Adrenal gland (tissue), 12 donors: ENCODE measurements around the gene PRPF8. TPM values are rescaled to one million over a fixed set of nuclear protein-coding genes. Genes with fewer than 3 reads are reported as not detected.
"Not testable (repeated sequence)": the region's sequence is repeated elsewhere in the genome, so short reads cannot be mapped to it uniquely, and the experiment has no call there.

Source experiments
- DNase-seq, 7 donors: peaks; one replicate each; pipeline ENCODE4 v3.0.0-alpha.2; 2019 to 2020
- H3K27ac ChIP-seq, 5 donors: fragments of 200-600 bp; sonication (generic) in 4 of 5; 1 replicate in 3 of 5; 2 replicates in 2 of 5; pipeline versions ENCODE4 v1.5.1 to v1.8.0; 2016 to 2020; ENCODE audit warnings: mild to moderate bottlenecking in 1 of 5
- H3K27me3 ChIP-seq: fragments of 200-600 bp; 2 replicates; pipeline ENCODE4 v1.8.0; 2021
- H3K36me3 ChIP-seq, 2 donors: fragments of 200-600 bp; replicated peaks in 1 of 2; 1 replicate in 1 of 2; 2 replicates in 1 of 2; pipeline versions ENCODE4 v1.5.1 to v1.8.0; 2018 to 2022
- H3K4me1 ChIP-seq, 2 donors: fragments of 200-600 bp; replicated peaks in 1 of 2; 1 replicate in 1 of 2; 2 replicates in 1 of 2; pipeline versions ENCODE4 v1.5.1 to v1.8.0; 2018 to 2021
- H3K4me3 ChIP-seq, 4 donors: fragments of 200-600 bp; sonication (generic) in 3 of 4; one replicate each; pipeline ENCODE4 v1.5.1; 2016 to 2018
- H3K9me3 ChIP-seq, 3 donors: fragments of 200-600 bp; sonication (generic) in 1 of 3; replicated peaks in 1 of 3; 1 replicate in 2 of 3; 2 replicates in 1 of 3; pipeline versions ENCODE4 v1.5.1 to v1.8.0; 2016 to 2021
- POLR2A ChIP-seq, 2 donors: fragments of 450-650 bp; IDR thresholded peaks; one replicate each; pipeline ENCODE4 v1.6.1; 2017; ENCODE audit warnings: antibody characterized with exemption in 2 of 2, mild to moderate bottlenecking in 2 of 2, moderate library complexity in 1 of 2
- WGBS, 4 donors: extraction: QIAGEN DNeasy Blood & Tissue Kit in 2 of 4; methylation state at CpG; one replicate each; pipeline versions ENCODE4 v1.1.5 to v1.1.7; 2013 to 2017; 5-methylcytosine and 5-hydroxymethylcytosine counted together
- intact Hi-C, 2 donors: fragments of 100-400 bp; cut with DNase I; formaldehyde crosslinking; loops; one replicate each; pipeline versions ENCODE4 v1.14.1 to v1.15.0; 2022 to 2023
- polyA plus RNA-seq, 3 donors: library from polyadenylated mRNA; stranded (reverse); fragments of 200-250 nt in 2 of 3; fragments of 350-450 nt in 1 of 3; fragmentation: Illumina TruSeq in 1 of 3; extraction: RNeasy Lipid Tissue Mini Kit (QIAGEN cat#74804) in 1 of 3; gene quantifications; one replicate each; pipeline ENCODE4 v1.2.3, GENCODE V29; 2013 to 2014
- total RNA-seq, 9 donors: library from RNA; depleted of rRNA in 4 of 9; stranded (reverse); fragments of >200 nt in 4 of 9; fragments of 120-200 nt in 1 of 9; fragmentation: NEBNext Ultra II Directional in 1 of 9; extraction: Animal tissue kit (Norgen Biotek cat#: 25700) in 1 of 9; gene quantifications; one replicate each; pipeline versions ENCODE4 v1.1.0 to v1.2.4, GENCODE V29; 2013 to 2023
- TF ChIP-seq, protein P1 (sequence below), 6 experiments: fragments of 450-650 bp in 4 of 6; fragments of 200-600 bp in 2 of 6; sonication (generic) in 1 of 6; IDR thresholded peaks; 1 replicate in 5 of 6; 2 replicates in 1 of 6; pipeline versions ENCODE4 v1.5.1 to v1.8.0; 2016 to 2021; ENCODE audit warnings: antibody characterized with exemption in 6 of 6, mild to moderate bottlenecking in 2 of 6, moderate library complexity in 1 of 6
- donor health status: healthy with polysubstance abuse.
- donor health status: Bipolar disorder and iron deficiency.
- donor health status: DM: yes; HTN: yes; CAD: no.
- donor health status: DM: no; HTN: no; CAD: no.
- donor health status: DM: no; HTN: no; CAD: no.
- donor health status: DM: yes; HTN: yes; CAD: no.

PRPF8 gene
- total and polyA plus RNA-seq, 12 donors, result 107 to 748 (median 212) TPM

- Histone ChIP-seq H3K4me3 (peak overlapping the region in 3 of 4 donors; percentile 56 to 96 (median 85)), H3K36me3 (peaks cover 0 to 27% of the 10 kb centered on the region in 2 donors), H3K9me3 (no peaks in the 10 kb centered on the region), H3K27ac (peak overlapping the region; percentile 64 to 100 (median 82)), H3K27me3 (no peaks in the 10 kb centered on the region), H3K4me1 (peaks cover 28 to 43% of the 10 kb centered on the region in 2 donors)
- 30 to 37% (median 33%) methylated on average over 10 to 14 of the region's 14 CpGs for WGBS, 4 donors
- DNase-seq, result peak in 2 of 7 donors; percentile 32 to 68
- intact Hi-C loops, result loop anchor here (2.0 to 5.0 kb wide), 2 partner anchors 26 to 34 kb away; partner anchors contain the start of gene PRPF8 (in 1 of the 2)
- TF ChIP-seq, protein P1, sequence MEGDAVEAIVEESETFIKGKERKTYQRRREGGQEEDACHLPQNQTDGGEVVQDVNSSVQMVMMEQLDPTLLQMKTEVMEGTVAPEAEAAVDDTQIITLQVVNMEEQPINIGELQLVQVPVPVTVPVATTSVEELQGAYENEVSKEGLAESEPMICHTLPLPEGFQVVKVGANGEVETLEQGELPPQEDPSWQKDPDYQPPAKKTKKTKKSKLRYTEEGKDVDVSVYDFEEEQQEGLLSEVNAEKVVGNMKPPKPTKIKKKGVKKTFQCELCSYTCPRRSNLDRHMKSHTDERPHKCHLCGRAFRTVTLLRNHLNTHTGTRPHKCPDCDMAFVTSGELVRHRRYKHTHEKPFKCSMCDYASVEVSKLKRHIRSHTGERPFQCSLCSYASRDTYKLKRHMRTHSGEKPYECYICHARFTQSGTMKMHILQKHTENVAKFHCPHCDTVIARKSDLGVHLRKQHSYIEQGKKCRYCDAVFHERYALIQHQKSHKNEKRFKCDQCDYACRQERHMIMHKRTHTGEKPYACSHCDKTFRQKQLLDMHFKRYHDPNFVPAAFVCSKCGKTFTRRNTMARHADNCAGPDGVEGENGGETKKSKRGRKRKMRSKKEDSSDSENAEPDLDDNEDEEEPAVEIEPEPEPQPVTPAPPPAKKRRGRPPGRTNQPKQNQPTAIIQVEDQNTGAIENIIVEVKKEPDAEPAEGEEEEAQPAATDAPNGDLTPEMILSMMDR (IDR thresholded peaks at IDR 0.05), result no peak
- no peak for TF ChIP-seq POLR2A (IDR thresholded peaks at IDR 0.05)
Measured at GRCh38 chr17:1710807-1711553, 26.3 kb upstream of the PRPF8 start.

- peaks cover 0 to 27% of the 10 kb centered on the region in 2 donors for H3K36me3 ChIP-seq
- H3K9me3 ChIP-seq, result no peaks in the 10 kb centered on the region
- TF ChIP-seq, protein P1 (IDR thresholded peaks at IDR 0.05), result no peak
- peak; percentile 64 to 69 for TF ChIP-seq POLR2A (IDR thresholded peaks at IDR 0.05)
- H3K4me1 ChIP-seq, result peaks cover 28 to 43% of the 10 kb centered on the region in 2 donors
- peak within 1 kb of the TSS; percentile 64 to 100 (median 82) for H3K27ac ChIP-seq
- no peaks in the 10 kb centered on the region for H3K27me3 ChIP-seq
- DNase-seq, result peak; percentile 77 to 88 (median 81)
- WGBS, 4 donors, result 1 to 7% (median 2%) methylated on average over 6 to 83 of the region's 83 CpGs
- peak within 1 kb of the TSS in 3 of 4 donors; percentile 56 to 96 (median 85) for H3K4me3 ChIP-seq
- intact Hi-C loops, result loop anchor here (2.0 to 10.0 kb wide), 3 partner anchors 25 to 55 kb away; partner anchors contain the start of gene PRPF8 (in 1 of the 2)
Measured at GRCh38 chr17:1709971-1710806, 25.5 kb upstream of the PRPF8 start, which contains the start of gene TLCD2. TSS of gene TLCD2 (minus strand) at chr17:1710377. CDS start at chr17:1710242, 135 bp downstream.

DNA sequence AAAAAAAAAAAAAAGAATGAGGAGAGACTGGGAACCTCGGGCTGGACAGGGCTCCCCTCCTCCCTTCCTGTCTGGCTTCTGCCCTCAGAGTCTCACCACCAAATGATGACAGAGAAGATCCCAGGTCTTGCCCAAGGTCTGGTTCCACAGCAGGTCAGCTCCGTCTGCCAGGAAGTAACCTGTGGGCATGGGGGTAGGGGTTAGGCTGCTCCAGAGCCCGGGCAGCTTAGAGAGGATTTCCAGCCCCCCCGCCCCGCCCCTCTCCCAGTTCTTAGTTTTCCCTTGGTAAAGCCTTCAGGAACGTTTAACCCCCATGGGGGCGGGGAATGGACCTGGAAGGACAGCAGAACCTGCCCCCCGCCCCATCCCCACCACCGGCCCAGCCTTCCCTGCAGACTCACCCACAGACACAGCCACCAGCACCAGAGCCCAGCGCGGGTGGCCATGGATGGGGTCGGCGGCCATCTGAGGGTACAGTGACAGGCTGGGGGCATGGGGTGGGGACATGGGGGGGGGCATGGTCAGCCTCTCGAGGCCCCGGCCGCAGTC lies 24.8 kb upstream of the PRPF8 start:
- Histone ChIP-seq H3K4me3 (peak overlapping the region in 3 of 4 donors; percentile 56 to 96 (median 85)), H3K27ac (peak overlapping the region in 4 of 5 donors; percentile 64 to 100 (median 80)), H3K9me3 (no peaks in the 10 kb centered on the region), H3K36me3 (peaks cover 0 to 27% of the 10 kb centered on the region in 2 donors), H3K4me1 (peaks cover 28 to 43% of the 10 kb centered on the region in 2 donors), H3K27me3 (no peaks in the 10 kb centered on the region)
- intact Hi-C loops, result loop anchor here in 1 of 2 donors (10.0 kb wide), 1 partner anchor 55 kb away; no protein-coding TSS in a partner anchor
- no peak for TF ChIP-seq POLR2A (IDR thresholded peaks at IDR 0.05)
- TF ChIP-seq, protein P1 (IDR thresholded peaks at IDR 0.05), result no peak
- 4 to 14% (median 8%) methylated on average over 3 to 16 of the region's 16 CpGs for WGBS, 4 donors
- DNase-seq, result peak; percentile 45 to 82 (median 75)

GRCh38 chr17:1708791-1709346 lies 24.2 kb upstream of the PRPF8 start:
- H3K4me1 ChIP-seq, result peaks cover 22 to 38% of the 10 kb centered on the region in 2 donors
- H3K36me3 ChIP-seq, result peaks cover 0 to 24% of the 10 kb centered on the region in 2 donors
- H3K27me3 ChIP-seq, H3K4me3 ChIP-seq, H3K9me3 ChIP-seq: not testable (repeated sequence)
- H3K27ac ChIP-seq, result peak overlapping the region in 1 of 5 donors; percentile 13
- DNase-seq, result peak in 1 of 7 donors; percentile 58
- WGBS, 4 donors, result 88 to 94% (median 89%) methylated on average over 10 of the region's 10 CpGs
- intact Hi-C loops, result loop anchor here in 1 of 2 donors (10.0 kb wide), 1 partner anchor 54 kb away; no protein-coding TSS in a partner anchor
